ENCODE data around the gene CD200R1. TPM values are rescaled to one million over a fixed set of nuclear protein-coding genes. Genes with fewer than 3 reads are reported as not detected.

Gene CD200R1
- total and polyA plus RNA-seq, 2 of the 13 experiments (the other 11 are each of a cell fraction or from before 2014, with no cell fraction given): 0.04 TPM; not detected in 1

DNA sequence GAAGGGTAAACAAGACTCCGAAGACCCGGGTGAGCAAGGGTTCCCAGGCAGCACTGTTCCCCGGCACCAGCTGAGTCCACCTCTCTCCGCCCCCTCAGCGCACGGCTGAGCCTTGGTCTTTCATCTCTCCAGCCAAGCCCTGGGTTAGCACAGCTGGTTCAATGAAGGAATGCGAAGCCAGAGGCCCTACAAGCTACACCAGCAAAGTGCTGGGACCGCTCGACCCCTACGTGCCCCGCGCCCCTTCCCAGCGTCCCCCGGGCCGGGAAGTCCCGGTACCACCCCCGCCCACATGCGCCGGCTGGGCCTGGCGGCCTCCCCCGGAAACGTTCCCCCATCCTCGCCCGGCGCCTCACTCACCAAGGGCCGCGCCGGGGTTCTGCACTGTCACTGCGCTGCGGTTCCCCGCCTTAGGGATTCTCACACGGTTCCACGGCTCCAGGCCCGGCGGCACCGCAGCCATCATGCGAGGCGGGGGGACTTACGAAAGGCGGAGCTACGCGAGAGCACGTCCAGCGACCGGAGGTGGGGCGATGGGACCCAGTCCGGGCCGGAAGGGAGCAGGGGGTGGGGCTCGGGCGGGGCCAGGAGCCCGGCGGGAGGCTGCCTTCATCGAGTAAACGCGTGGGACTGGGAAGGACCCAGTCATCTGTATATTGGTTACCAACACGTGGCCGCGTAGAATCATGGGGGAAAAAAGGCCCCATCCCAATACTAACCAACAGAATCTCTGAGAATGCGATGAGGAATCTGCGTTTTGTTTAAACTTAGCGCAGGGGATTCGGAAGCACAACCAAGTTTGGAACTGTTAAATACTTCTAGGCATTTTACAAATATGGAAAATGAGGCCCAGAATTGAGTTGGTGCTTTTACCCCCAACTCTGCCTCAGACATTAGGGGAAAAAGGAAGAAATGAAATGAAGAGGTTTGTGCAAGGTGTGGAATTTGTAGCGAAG is 44.6 kb upstream of the CD200R1 start (continued):
- TF ChIP-seq, protein P1, sequence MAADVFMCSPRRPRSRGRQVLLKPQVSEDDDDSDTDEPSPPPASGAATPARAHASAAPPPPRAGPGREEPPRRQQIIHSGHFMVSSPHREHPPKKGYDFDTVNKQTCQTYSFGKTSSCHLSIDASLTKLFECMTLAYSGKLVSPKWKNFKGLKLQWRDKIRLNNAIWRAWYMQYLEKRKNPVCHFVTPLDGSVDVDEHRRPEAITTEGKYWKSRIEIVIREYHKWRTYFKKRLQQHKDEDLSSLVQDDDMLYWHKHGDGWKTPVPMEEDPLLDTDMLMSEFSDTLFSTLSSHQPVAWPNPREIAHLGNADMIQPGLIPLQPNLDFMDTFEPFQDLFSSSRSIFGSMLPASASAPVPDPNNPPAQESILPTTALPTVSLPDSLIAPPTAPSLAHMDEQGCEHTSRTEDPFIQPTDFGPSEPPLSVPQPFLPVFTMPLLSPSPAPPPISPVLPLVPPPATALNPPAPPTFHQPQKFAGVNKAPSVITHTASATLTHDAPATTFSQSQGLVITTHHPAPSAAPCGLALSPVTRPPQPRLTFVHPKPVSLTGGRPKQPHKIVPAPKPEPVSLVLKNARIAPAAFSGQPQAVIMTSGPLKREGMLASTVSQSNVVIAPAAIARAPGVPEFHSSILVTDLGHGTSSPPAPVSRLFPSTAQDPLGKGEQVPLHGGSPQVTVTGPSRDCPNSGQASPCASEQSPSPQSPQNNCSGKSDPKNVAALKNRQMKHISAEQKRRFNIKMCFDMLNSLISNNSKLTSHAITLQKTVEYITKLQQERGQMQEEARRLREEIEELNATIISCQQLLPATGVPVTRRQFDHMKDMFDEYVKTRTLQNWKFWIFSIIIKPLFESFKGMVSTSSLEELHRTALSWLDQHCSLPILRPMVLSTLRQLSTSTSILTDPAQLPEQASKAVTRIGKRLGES (CRISPR knock-in tag; IDR thresholded peaks at IDR 0.05; ENCODE audit: borderline replicate concordance): no peak
- TF ChIP-seq HDAC6 (IDR thresholded peaks at IDR 0.05; ENCODE audit: low read depth, low read length): no peak
- no peak; the same call in 1 of the 2 replicates for TF ChIP-seq NFE2L1 (CRISPR knock-in tag; IDR thresholded peaks at IDR 0.05; ENCODE audit: borderline replicate concordance)
- TF ChIP-seq RFX1 (IDR thresholded peaks at IDR 0.05): no peak
- no peak for TF ChIP-seq SMARCE1 (IDR thresholded peaks at IDR 0.05; ENCODE audit: borderline replicate concordance)
- peak; percentile 35 for TF ChIP-seq FOXA3 (CRISPR knock-in tag; IDR thresholded peaks at IDR 0.05)
- TF ChIP-seq HOXA7 (CRISPR knock-in tag; IDR thresholded peaks at IDR 0.05): peak; percentile 88; the same call in 1 of the 2 replicates
- no peak for TF ChIP-seq ZFP36 (IDR thresholded peaks at IDR 0.05; ENCODE audit: borderline replicate concordance, low read depth, low read length, partially characterized antibody)
- TF ChIP-seq MIER2 (CRISPR knock-in tag; IDR thresholded peaks at IDR 0.05): peak; percentile 18; the same call in 1 of the 2 replicates
- TF ChIP-seq, protein P2, sequence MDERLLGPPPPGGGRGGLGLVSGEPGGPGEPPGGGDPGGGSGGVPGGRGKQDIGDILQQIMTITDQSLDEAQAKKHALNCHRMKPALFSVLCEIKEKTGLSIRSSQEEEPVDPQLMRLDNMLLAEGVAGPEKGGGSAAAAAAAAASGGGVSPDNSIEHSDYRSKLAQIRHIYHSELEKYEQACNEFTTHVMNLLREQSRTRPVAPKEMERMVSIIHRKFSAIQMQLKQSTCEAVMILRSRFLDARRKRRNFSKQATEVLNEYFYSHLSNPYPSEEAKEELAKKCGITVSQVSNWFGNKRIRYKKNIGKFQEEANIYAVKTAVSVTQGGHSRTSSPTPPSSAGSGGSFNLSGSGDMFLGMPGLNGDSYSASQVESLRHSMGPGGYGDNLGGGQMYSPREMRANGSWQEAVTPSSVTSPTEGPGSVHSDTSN (CRISPR knock-in tag; IDR thresholded peaks at IDR 0.05): no peak
- peak; percentile 91 for TF ChIP-seq YEATS2 (CRISPR knock-in tag; IDR thresholded peaks at IDR 0.05; ENCODE audit: borderline replicate concordance)
- TF ChIP-seq ZNF317 (CRISPR knock-in tag; IDR thresholded peaks at IDR 0.05): 0 out of 2 replicates have a peak, but pooled peaks have one; percentile 52
- no peak for TF ChIP-seq SRF (IDR thresholded peaks at IDR 0.05; ENCODE audit: low read depth, low read length)
- TF ChIP-seq, protein P3, sequence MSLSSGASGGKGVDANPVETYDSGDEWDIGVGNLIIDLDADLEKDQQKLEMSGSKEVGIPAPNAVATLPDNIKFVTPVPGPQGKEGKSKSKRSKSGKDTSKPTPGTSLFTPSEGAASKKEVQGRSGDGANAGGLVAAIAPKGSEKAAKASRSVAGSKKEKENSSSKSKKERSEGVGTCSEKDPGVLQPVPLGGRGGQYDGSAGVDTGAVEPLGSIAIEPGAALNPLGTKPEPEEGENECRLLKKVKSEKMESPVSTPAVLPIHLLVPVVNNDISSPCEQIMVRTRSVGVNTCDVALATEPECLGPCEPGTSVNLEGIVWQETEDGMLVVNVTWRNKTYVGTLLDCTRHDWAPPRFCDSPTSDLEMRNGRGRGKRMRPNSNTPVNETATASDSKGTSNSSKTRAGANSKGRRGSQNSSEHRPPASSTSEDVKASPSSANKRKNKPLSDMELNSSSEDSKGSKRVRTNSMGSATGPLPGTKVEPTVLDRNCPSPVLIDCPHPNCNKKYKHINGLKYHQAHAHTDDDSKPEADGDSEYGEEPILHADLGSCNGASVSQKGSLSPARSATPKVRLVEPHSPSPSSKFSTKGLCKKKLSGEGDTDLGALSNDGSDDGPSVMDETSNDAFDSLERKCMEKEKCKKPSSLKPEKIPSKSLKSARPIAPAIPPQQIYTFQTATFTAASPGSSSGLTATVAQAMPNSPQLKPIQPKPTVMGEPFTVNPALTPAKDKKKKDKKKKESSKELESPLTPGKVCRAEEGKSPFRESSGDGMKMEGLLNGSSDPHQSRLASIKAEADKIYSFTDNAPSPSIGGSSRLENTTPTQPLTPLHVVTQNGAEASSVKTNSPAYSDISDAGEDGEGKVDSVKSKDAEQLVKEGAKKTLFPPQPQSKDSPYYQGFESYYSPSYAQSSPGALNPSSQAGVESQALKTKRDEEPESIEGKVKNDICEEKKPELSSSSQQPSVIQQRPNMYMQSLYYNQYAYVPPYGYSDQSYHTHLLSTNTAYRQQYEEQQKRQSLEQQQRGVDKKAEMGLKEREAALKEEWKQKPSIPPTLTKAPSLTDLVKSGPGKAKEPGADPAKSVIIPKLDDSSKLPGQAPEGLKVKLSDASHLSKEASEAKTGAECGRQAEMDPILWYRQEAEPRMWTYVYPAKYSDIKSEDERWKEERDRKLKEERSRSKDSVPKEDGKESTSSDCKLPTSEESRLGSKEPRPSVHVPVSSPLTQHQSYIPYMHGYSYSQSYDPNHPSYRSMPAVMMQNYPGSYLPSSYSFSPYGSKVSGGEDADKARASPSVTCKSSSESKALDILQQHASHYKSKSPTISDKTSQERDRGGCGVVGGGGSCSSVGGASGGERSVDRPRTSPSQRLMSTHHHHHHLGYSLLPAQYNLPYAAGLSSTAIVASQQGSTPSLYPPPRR (CRISPR knock-in tag; IDR thresholded peaks at IDR 0.05; ENCODE audit: borderline replicate concordance): peak; percentile 66
- TF ChIP-seq YY1 (IDR thresholded peaks at IDR 0.05; ENCODE audit: insufficient read depth, insufficient replicate concordance, low read depth, low read length): peak; percentile 91
- no peak for TF ChIP-seq BRCA1 (CRISPR knock-in tag; IDR thresholded peaks at IDR 0.05)
- TF ChIP-seq ZNF883 (CRISPR knock-in tag; IDR thresholded peaks at IDR 0.05; ENCODE audit: not compliant biosample characterization): peak; percentile 97
- TF ChIP-seq, protein P4, sequence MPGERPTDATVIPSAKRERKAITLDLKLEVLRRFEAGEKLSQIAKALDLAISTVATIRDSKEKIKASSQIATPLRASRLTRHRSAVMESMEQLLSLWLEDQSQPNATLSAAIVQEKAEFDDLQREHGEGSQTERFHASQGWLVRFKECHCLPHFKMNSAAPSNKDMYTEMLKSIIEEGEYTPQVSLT (CRISPR knock-in tag; IDR thresholded peaks at IDR 0.05; ENCODE audit: borderline replicate concordance, low read depth): no peak
- TF ChIP-seq ERF (CRISPR knock-in tag; IDR thresholded peaks at IDR 0.05): peak; percentile 18; the same call in 1 of the 2 replicates
- TF ChIP-seq ZFP37 (CRISPR knock-in tag; IDR thresholded peaks at IDR 0.05; ENCODE audit: borderline replicate concordance): peak; percentile 17; the same call in 1 of the 2 replicates

Measured in HepG2 (cell line).